ENCODE measurements around the gene MBD2. TPM values are rescaled to one million over a fixed set of nuclear protein-coding genes. Genes with fewer than 3 reads are reported as not detected.
"Not testable (repeated sequence)": the region's sequence is repeated elsewhere in the genome, so short reads cannot be mapped to it uniquely, and the experiment has no call there.

Gene MBD2
- total RNA-seq, 6 experiments from 2014 or later, result 84.8 to 104 (median 88.9) TPM

- no peak for DNase-seq
- peaks cover 37% of the 10 kb centered on the region for H3K4me1 Mint-ChIP-seq (ENCODE audit: low read depth)
- no peak for TF ChIP-seq CTCF (IDR thresholded peaks at IDR 0.05)
- no peak overlapping the region for H3K4me3 Mint-ChIP-seq
- no peaks in the 10 kb centered on the region for H3K36me3 Mint-ChIP-seq (ENCODE audit: low read depth)
- no peaks in the 10 kb centered on the region for H3K9me3 Mint-ChIP-seq
- peak overlapping the region; percentile 31; the same call in 1 of the 2 replicates for H3K27ac Mint-ChIP-seq
- H3K27me3 Mint-ChIP-seq (ENCODE audit: insufficient read depth), result no peaks in the 10 kb centered on the region
Observed at GRCh38 chr18:54129448-54130067, 94.9 kb downstream of the MBD2 start.

- peak; percentile 43 for DNase-seq
- Mint-ChIP-seq H3K27me3 (ENCODE audit: insufficient read depth) (no peaks in the 10 kb centered on the region; the same call in 1 of the 2 replicates), H3K36me3 (ENCODE audit: low read depth) (no peaks in the 10 kb centered on the region), H3K4me3 (no peak overlapping the region), H3K27ac (no peak overlapping the region), H3K9me3 (no peaks in the 10 kb centered on the region), H3K4me1 (ENCODE audit: low read depth) (peaks cover 26% of the 10 kb centered on the region)
- TF ChIP-seq CTCF (IDR thresholded peaks at IDR 0.05), result peak; percentile 81
Observed at GRCh38 chr18:54127759-54128378, 96.6 kb downstream of the MBD2 start.

GRCh38 chr18:54125429-54125828 lies 99.0 kb downstream of the MBD2 start:
- H3K4me3 Mint-ChIP-seq, result no peak overlapping the region
- no peak overlapping the region for H3K27ac Mint-ChIP-seq
- H3K4me1 Mint-ChIP-seq (ENCODE audit: low read depth), result peaks cover 18% of the 10 kb centered on the region
- no peaks in the 10 kb centered on the region for H3K9me3 Mint-ChIP-seq
- no peaks in the 10 kb centered on the region for H3K36me3 Mint-ChIP-seq (ENCODE audit: low read depth)
- no peak for TF ChIP-seq CTCF (IDR thresholded peaks at IDR 0.05)
- no peak for DNase-seq
- H3K27me3 Mint-ChIP-seq (ENCODE audit: insufficient read depth), result no peaks in the 10 kb centered on the region; the same call in 1 of the 2 replicates

- H3K27me3 Mint-ChIP-seq (ENCODE audit: insufficient read depth); H3K9me3 Mint-ChIP-seq; H3K4me1 Mint-ChIP-seq (ENCODE audit: low read depth): not testable (repeated sequence)
Observed at GRCh38 chr18:54123720-54124440, 100.6 kb downstream of the MBD2 start.

GRCh38 chr18:54119524-54120019 lies 104.9 kb downstream of the MBD2 start:
- DNase-seq, result peak; percentile 58
- H3K27ac Mint-ChIP-seq, result no peak overlapping the region
- peak; percentile 91 for TF ChIP-seq CTCF (IDR thresholded peaks at IDR 0.05)
- H3K9me3 Mint-ChIP-seq, result no peaks in the 10 kb centered on the region
- no peaks in the 10 kb centered on the region for H3K36me3 Mint-ChIP-seq (ENCODE audit: low read depth)
- H3K4me3 Mint-ChIP-seq, result no peak overlapping the region
- H3K4me1 Mint-ChIP-seq (ENCODE audit: low read depth), result no peaks in the 10 kb centered on the region
- no peaks in the 10 kb centered on the region; the same call in 1 of the 2 replicates for H3K27me3 Mint-ChIP-seq (ENCODE audit: insufficient read depth)

More at GRCh38 chr18:54123720-54124440, 100.6 kb downstream of the MBD2 start:
- not testable (repeated sequence) for H3K27ac Mint-ChIP-seq; H3K4me3 Mint-ChIP-seq; DNase-seq; H3K36me3 Mint-ChIP-seq (ENCODE audit: low read depth)

All from HFFc6 (cell line).